Measurements from ENCODE around the gene IDNK.
"Not testable (repeated sequence)": the region's sequence is repeated elsewhere in the genome, so short reads cannot be mapped to it uniquely, and the experiment has no call there.

IDNK gene

DNA sequence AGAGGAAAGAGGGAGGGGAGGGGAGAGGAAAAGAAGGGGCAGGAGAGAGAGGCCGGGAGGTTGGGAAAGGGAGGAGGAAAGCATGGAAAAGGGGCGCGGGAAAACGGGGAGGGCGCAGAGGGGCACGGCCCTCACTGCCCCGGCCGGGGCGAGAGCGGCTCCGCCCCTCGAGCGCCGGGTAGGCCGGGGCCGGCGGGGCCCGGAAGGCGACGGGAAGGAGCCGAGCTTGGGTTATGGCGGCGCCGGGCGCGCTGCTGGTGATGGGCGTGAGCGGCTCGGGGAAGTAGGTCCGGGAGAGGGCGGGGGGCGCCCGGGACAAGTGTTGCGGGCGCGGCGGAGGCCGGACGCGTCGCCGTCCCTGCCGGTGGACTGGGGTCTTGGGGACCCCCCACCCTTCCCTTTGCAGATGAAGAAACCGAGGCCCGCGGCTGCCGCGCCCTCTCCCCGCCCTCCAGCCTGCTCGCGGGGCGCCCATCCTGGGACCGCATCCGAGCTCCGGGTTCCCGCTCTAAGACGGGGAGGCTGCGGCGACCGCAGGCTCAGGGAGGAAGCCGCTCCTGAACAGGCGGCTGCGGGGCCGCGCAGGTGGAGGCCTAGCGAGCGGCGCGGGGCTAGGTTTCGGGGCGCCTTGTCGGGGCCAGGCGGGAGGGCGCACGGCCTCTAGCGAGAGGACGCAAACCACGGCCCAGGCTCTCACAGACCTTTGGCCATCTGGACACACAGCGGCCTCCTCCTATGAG is at the start of gene IDNK:
Gene IDNK (plus strand): TSS at position 205 of the 740 bp plus-strand sequence. CDS start 29 bp downstream, at position 234.
- DNase-seq = peak; percentile 44 to 63

- no peak for DNase-seq
Observed at GRCh38 chr9:83574482-83574881, 48.5 kb upstream of the IDNK start.

- no peak for DNase-seq
Observed at GRCh38 chr9:83582029-83582428, 40.9 kb upstream of the IDNK start.

DNA sequence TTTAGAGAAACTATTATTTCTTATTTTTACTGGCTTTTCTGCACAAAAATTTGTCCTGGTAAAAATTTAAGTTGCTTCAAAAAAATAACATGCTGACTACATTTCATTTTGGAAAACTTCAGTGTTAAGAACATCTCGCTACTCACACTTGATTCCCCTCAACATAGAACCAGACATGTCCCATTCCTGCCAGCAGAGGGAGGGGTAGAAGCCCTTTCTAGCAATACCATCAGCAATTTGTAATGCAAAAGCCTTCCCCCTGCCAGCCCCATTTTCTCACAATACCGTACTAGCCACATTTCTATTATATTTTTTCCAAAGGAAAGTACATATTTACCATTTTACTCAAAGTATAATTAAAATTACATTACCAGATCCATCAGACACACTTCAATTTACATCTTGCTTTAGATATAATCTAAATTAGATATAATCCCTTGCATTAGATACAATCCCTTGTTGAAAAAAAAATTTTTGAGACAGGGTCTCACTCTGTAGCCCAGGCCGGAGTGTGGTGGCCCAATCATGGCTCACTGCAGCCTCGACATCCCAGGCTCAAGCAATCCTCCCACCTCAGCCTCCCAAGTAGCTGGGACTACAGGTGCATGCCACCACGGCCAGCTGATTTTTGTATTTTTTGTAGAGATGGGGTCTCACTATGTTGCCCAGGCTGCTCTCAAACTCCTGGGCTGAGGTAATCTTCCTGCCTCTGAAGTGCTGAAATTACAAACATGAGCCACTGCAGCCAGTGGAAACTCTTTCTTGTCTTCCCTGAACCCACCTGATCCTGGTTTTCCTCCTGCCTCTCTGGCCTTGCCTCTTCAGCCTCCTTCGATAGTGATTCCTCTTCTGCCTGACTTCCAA is 39.6 kb upstream of the IDNK start:
- DNase-seq = peak; percentile 2 to 5

GRCh38 chr9:83584995-83585394 is 37.9 kb upstream of the IDNK start:
- DNase-seq = no peak

DNA sequence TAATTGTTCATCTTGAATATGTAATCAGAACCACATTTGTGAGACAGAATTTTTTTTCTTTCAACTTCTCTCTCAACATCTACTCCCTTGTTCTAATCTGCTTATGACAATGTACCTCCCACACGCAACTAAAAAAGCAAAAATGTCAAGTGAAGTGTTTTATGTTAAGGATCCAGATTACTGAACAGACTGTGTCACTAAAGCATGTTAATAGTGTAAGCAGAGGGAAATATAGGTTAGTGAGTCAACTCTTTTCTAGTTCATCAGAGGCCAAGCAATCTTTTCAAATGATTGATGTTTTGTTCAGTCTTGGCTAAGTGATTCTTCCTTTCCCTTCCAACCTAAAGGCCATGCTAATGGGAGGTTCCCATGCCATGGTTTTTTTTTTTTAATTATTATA is 34.7 kb upstream of the IDNK start:
- DNase-seq = no peak

DNA sequence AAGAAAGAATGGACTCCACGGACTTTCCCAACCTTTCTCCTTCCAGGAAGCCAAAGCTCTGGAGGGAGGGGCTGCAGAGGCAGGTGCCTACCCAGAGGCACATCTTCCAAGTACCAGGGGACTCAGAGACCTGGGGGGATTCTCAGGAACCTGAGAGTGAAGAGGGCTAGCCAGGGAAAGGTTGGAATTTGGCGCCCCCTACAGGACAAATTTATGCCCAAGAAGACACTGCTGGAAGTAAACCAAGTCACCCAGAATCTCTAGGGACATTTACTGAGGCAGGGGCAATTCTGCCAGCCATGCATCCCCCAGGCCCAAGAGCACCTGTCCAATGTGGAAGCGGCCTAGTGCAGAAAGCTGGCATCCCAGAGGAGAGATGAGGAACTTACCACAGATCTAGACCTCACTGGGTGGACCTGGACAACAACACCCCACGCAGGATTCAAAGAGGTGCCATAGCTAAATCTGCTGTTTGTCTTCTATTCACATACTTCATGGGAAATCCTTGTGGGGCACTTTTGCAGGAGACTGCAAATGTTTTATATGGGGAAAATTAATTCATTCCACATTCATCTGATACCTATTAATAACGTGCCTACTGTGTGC is 25.9 kb upstream of the IDNK start:
- DNase-seq = peak; percentile 2 to 26

GRCh38 chr9:83598487-83598886 is 24.5 kb upstream of the IDNK start:
- no peak for DNase-seq

GRCh38 chr9:83599071-83599470 is 23.9 kb upstream of the IDNK start:
- DNase-seq = no peak

DNA sequence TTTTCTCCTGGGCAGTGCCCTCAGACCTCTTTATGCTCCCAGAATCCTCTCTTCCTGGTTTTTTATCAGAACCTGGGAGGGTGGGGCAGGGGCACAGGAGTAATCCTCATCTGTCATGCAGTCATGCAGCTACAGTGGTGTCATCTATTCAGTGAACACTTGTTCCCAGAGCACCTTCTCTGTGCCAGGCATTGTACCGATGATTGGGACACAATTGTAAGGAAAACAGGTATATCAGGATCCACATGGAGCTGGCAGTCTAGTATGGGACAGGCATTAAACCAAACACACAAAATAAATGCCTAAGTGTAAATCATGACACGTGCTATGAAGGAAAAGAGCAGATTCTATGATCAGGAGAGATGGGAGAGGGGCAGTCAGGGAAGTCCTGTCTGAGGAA is 21.5 kb upstream of the IDNK start:
- DNase-seq = no peak

GRCh38 chr9:83607620-83608019 is 15.3 kb upstream of the IDNK start:
- not testable (repeated sequence) for DNase-seq

DNA sequence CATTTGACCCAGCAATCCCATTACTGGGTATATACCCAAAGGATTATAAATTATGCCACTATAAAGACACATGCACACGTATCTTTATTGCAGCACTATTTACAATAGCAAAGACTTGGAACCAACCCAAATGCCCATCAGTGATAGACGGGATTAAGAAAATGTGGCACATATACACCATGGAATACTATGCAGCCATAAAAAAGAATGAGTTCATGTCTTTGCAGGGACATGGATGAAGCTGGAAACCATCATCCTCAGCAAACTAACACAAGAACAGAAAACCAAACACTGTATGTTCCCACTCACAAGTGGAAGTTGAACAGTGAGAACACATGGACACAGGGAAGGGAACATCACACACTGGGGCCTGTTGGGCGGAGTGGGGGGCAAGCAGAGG is 9.6 kb upstream of the IDNK start:
- not testable (repeated sequence) for DNase-seq

DNA sequence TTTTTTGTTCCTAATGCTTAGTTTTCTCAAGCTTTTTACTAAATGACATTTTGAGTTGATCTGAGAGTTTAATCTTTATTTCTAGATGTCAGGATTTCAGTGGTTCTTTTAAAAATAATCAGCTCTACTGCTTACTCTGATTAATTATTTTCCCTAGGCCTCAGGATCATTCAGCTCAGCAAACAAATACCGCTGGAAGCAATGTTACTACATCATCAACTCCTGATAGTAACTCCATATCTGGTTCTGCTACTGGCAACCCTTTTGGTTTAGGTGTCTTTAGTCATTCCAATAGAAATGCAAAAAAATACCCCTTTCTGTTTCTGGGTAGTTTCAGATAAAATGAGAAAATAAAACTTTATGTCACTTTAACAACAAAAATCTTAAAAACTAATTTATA is 5.6 kb upstream of the IDNK start:
- no peak for DNase-seq

DNA sequence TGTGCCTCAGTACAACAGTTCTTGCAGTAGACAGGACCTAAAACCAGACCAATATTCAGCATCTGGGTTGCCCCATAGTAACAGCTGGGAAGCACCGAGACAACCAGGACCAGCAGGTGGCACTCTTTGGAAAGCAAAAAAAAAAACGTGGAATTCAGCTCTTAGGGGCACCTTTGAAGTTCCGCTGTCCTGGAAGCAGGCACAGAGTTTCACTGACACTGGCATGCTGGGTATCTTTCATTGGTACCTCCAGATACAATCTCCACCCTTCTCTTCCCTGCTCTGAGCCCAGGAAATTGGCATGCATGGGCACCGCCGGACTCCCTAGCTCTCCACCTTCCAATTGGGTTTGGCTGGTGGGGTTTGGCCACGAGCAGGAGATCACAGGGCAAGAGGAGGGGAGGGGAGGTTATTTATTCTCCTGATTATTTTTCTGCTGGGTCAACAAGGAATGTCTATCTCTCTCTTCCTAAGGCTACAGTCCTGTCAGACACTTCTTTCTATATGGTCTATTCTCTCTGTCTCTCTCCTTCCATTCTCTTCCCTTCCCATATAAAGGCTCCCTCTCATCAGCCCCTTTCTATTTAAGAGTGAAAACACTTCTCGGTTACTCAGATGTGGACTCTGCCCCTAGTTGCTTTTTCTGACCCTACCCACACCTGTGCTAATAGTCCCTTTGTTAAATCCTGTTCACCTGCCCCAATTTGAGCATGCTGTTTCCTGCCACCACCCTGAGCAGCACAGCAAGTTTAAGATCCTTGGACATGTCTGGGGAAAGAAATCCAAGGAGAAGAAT is 1.9 kb upstream of the IDNK start:
- DNase-seq = peak; percentile 20 to 21

DNA sequence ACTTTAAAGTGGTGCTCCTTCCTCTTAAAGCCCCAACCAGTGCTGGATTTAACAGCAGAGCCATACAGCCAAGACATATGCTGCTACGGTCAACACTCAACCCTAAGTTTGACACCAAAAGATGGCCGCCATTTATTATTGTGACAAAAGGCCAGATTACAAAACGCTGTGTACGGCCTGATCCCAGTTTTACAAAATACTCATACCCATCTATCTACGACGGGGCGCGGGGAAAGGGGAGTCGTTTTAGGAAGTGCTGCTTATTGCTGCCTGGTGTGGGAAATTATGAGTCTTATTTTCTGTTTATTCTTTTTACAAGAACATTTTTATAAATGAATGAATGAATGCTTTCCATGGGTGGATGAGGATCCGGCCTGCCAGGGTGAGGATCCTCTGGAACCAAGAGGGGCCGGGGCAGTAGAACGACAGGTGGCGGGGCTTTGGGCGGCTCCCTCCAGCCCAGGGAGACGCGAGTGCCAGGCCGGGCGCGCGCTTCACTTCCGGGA is 457 bp upstream of the IDNK start:
- peak in 1 of 2 experiments; percentile 49 for DNase-seq

- no peak for DNase-seq
Observed at GRCh38 chr9:83623679-83624076, 735 bp downstream of the IDNK start.

GRCh38 chr9:83625178-83625577 is 2.2 kb downstream of the IDNK start:
- DNase-seq = no peak

DNA sequence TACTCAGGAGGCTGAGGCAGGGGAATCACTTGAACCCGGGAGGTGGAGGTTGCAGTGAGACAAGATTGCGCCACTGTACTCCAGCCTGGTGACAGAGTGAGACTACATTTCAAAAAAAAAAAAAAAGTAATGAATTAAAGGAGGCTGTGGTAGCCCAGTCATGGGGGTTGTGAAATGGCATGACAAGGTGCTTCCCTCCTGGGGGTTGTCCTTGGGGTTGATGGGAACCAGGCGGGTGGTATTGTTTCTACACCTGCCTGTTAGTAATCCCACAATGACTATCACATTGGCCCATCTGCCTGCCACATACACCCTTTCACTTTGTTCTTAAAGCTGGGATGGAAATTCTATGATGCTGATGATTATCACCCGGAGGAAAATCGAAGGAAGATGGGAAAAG is 5.6 kb downstream of the IDNK start:
- DNase-seq = no peak

- DNase-seq = no peak
Observed at GRCh38 chr9:83629433-83630104, 6.6 kb downstream of the IDNK start.

DNA sequence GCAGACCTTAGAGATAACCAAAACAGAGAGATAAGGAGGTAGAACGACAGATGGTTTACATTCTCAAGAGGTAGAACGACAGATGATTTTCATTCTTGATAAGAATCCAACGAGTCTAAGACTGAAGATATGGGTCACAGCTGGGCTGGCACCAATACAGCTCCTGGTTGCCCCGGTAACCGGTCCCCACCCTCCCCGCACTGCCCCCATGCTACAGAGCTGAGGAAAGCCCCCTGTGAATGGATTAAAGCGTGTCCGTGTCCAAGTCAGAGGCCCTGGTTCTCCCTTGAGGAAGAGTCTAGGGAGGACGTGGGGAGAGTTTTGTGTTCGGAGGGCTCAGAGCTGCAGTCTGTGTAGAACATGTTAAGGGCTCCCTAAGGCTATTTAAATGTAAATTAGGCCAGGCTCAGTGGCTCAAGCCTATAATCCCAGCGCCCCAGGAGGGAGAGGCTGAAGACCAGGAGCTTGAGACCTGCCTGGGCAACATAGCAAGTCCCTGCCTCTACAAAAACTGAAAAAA is 8.1 kb downstream of the IDNK start:
- no peak for DNase-seq

GRCh38 chr9:83633255-83633654 is 10.3 kb downstream of the IDNK start:
- no peak for DNase-seq

GRCh38 chr9:83633676-83634075 is 10.7 kb downstream of the IDNK start:
- DNase-seq = no peak

Data from stimulated activated CD4-positive, alpha-beta T cell treated with anti-CD3 and anti-CD28 coated beads, Interleukin-4, amount 100 ng/mL, for 4 hours (primary cell).